ENCODE measurements around the gene DENND1A.
"Not testable (repeated sequence)": the region's sequence is repeated elsewhere in the genome, so short reads cannot be mapped to it uniquely, and the experiment has no call there.

DENND1A gene

GRCh38 chr9:123922431-123922830, 7.5 kb downstream of the DENND1A start:
- DNase-seq, result no peak

GRCh38 chr9:123914517-123915196, 15.3 kb downstream of the DENND1A start:
- no peak for DNase-seq

- no peak for DNase-seq
Measured at GRCh38 chr9:123912167-123912897, 17.6 kb downstream of the DENND1A start.

- no peak for DNase-seq
Measured at GRCh38 chr9:123911024-123911423, 18.9 kb downstream of the DENND1A start.

GRCh38 chr9:123909192-123909591, 20.7 kb downstream of the DENND1A start:
- not testable (repeated sequence) for DNase-seq

GRCh38 chr9:123903550-123903949, 26.4 kb downstream of the DENND1A start:
- not testable (repeated sequence) for DNase-seq

GRCh38 chr9:123894822-123895221, 35.1 kb downstream of the DENND1A start:
- DNase-seq, result no peak

- peak in 1 of 3 experiments; percentile 33 for DNase-seq
Measured at GRCh38 chr9:123893831-123894460, 36.0 kb downstream of the DENND1A start.

GRCh38 chr9:123893115-123893514, 36.8 kb downstream of the DENND1A start:
- no peak for DNase-seq

- no peak for DNase-seq
Measured at GRCh38 chr9:123887837-123888236, 42.1 kb downstream of the DENND1A start.

GRCh38 chr9:123885834-123886233, 44.1 kb downstream of the DENND1A start:
- not testable (repeated sequence) for DNase-seq

GRCh38 chr9:123883634-123884033, 46.3 kb downstream of the DENND1A start:
- DNase-seq, result no peak

- DNase-seq, result no peak
Measured at GRCh38 chr9:123881604-123882003, 48.3 kb downstream of the DENND1A start.

- no peak for DNase-seq
Measured at GRCh38 chr9:123880420-123880819, 49.5 kb downstream of the DENND1A start.

GRCh38 chr9:123876750-123877149, 53.2 kb downstream of the DENND1A start:
- no peak for DNase-seq

GRCh38 chr9:123872710-123873109, 57.2 kb downstream of the DENND1A start:
- DNase-seq, result no peak

- no peak for DNase-seq
Measured at GRCh38 chr9:123871781-123872180, 58.1 kb downstream of the DENND1A start.

- DNase-seq, result no peak
Measured at GRCh38 chr9:123868002-123868401, 61.9 kb downstream of the DENND1A start.

- DNase-seq, result no peak
Measured at GRCh38 chr9:123867034-123867433, 62.9 kb downstream of the DENND1A start.

- no peak for DNase-seq
Measured at GRCh38 chr9:123866497-123866896, 63.4 kb downstream of the DENND1A start.

- DNase-seq, result no peak
Measured at GRCh38 chr9:123865226-123866000, 64.5 kb downstream of the DENND1A start.

- no peak for DNase-seq
Measured at GRCh38 chr9:123864251-123864650, 65.7 kb downstream of the DENND1A start.
